Stimulated activated CD8-positive, alpha-beta memory T cell treated with anti-CD3 and anti-CD28 coated beads, Interleukin-15, amount 100 ng/mL, for 24 hours (primary cell): Measurements from ENCODE around the gene QSOX1.
A peak's percentile ranks its signal among the peaks of the same experiment; 100 is the strongest.
"Not testable (repeated sequence)": the region's sequence is repeated elsewhere in the genome, so short reads cannot be mapped to it uniquely, and the experiment has no call there.

Source experiments
- DNase-seq: peaks from one replicate; pipeline ENCODE4 v3.0.0-alpha.2; 2020; ENCODE audit warnings: low read depth

The QSOX1 gene, protein sequence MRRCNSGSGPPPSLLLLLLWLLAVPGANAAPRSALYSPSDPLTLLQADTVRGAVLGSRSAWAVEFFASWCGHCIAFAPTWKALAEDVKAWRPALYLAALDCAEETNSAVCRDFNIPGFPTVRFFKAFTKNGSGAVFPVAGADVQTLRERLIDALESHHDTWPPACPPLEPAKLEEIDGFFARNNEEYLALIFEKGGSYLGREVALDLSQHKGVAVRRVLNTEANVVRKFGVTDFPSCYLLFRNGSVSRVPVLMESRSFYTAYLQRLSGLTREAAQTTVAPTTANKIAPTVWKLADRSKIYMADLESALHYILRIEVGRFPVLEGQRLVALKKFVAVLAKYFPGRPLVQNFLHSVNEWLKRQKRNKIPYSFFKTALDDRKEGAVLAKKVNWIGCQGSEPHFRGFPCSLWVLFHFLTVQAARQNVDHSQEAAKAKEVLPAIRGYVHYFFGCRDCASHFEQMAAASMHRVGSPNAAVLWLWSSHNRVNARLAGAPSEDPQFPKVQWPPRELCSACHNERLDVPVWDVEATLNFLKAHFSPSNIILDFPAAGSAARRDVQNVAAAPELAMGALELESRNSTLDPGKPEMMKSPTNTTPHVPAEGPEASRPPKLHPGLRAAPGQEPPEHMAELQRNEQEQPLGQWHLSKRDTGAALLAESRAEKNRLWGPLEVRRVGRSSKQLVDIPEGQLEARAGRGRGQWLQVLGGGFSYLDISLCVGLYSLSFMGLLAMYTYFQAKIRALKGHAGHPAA

DNA sequence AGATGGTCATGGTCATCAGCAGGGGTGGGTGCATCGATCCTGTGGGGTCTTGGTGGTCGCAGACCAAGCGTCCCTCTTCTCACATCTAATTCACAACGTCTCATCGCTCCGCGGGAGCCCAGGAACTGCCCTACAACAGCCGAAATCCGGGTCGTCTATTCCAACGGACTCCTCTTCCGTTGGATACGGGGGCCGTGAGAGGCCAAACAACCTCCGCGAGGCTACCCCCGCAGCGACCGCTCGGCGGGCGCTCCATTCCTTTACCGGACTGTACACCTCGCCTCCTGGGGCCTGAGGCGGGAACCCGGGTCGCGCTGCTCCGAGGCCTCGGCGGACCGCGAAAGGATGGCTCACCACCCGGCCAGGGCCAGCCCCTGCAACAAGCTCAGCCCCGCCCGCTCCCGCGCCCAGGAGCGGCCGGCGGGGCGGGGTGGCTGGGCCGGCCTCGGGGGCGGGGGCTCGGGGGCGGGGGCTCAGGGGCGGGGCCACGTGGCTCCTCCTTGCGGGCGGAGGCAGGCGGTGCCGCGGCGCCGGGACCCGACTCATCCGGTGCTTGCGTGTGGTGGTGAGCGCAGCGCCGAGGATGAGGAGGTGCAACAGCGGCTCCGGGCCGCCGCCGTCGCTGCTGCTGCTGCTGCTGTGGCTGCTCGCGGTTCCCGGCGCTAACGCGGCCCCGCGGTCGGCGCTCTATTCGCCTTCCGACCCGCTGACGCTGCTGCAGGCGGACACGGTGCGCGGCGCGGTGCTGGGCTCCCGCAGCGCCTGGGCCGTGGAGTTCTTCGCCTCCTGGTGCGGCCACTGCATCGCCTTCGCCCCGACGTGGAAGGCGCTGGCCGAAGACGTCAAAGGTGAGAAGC is at the start of gene QSOX1:
TSS of gene QSOX1 (plus strand) at position 545 of the 857 bp plus-strand sequence. CDS start at position 584, 39 bp downstream.
- peak; percentile 74 for DNase-seq

DNA sequence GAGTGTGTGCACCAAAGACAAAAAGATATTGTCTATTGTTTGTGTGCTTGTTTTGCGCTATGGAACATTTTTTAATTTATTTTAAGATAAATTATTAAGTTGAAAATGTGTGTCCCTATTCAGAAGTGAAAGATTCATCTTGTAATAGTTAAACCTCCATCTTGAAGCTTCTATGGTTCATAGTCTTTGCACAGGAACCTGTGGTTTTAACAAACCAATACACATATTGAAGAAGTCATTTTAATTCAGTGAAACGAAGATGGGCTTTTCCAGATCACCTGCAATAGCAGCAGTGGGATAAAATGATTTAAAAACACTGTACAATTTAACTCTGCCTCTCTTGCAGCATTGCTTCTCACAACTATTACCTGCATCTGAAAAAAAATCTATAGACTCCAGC is 42.6 kb upstream of the QSOX1 start:
- no peak for DNase-seq

DNA sequence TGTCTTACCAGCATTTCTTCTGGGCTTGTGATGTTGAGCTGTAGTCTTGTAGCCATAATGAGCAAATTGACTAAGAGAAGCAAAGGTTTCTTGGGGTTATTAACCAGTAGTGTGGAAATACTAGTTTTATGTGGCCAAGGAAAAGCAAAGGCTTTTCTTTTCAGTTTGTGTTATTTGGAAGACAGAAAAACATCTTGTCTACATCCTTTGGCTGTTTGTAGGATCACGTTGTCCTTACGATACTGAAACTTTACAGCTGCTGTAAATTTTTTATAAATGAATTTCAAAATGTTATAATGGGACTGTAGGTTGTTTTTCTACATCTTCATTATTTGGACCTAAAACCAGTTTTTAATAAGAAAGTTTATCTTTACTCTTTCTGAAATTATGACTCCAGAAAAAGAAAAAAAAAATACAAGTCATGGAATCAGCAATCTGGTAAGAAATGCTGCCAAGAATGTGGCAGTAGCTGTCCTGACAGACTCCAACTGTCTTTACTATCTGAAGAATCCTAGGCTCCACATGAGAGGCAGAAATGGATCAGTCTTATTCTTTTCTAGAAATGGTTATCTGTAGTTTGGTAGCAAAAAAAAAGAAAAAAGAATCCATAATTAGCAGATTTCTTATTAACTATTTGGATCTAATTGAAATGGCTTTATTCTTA is 41.6 kb upstream of the QSOX1 start:
- no peak for DNase-seq

DNA sequence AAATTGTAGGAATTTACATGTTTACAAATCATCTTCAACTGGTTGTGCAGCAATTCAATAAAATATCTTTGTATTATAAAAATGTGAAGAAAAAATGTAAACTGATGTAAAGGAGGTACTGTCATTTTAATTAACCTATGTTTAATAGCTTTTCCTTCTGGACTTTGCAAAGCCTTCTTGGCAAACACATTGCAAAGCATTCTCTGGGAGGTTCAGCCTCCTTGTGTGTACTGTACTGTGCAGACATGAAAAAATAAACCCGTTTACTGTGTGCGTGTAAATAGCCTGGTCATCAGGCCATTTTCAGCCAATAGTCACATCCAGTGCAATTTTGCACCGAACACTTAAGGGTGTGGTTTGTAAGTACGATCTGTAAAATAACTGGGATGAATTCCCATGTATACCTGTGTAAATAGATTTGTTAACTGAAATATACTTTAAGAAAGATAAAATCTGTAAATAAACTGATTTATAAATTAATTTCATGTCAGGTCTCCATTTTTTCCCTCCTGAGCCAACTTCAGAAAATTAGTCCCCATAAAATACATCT is 40.2 kb upstream of the QSOX1 start:
- DNase-seq: no peak

DNA sequence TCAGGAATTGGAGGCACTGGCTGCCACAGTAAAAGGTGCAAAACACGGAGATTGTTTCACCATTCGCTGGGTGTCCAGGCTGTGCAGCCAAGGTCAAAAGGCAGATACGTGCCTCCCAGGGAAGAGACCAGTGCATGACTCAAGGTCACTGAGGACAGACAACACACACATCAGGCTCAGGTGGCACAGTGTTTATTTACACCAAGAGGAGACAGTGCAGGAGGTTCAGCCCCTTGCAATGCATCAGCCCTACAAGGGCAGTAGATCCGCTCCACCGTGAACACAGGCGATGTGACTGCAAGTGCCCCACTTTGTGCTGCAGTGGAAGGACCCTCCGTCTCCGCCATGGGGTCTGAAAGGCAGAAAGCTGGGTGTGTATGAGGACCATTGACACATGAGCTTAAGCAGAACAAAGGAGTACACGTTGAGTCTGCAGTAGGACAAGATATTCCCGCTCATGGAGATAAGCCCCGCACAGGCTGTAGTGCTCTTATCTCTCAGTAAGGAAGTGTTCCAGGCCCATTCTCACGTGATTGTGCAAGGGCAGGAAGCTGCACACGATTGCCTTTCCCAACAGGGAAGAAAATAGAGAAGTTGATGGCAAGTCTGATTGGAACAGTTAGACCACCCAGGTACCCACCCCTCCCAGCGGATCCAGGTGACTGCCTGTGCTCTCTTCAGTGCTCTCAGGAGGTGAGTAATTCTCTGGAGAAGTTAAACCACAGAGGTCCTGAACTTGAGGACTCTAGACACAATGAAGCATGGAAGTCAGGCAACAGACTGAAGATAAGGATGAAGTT is 37.5 kb upstream of the QSOX1 start:
- DNase-seq: no peak

DNA sequence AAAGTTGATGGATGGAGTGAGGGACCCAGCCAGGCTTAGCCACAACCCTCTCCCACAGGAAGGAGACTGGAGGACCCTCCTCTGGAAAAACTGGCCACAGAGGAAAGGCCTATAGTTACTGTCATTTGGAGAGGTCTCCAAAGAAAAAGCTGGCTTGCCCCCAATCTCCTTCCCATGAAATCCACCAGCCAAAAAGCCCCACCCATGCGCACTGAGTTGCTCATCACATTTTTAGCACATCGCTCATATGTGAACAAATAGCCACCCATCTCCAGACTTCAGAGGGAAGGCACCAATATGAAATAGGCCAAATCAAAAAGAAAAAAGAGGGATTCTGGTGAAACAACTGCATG is 36.9 kb upstream of the QSOX1 start:
- no peak for DNase-seq

DNA sequence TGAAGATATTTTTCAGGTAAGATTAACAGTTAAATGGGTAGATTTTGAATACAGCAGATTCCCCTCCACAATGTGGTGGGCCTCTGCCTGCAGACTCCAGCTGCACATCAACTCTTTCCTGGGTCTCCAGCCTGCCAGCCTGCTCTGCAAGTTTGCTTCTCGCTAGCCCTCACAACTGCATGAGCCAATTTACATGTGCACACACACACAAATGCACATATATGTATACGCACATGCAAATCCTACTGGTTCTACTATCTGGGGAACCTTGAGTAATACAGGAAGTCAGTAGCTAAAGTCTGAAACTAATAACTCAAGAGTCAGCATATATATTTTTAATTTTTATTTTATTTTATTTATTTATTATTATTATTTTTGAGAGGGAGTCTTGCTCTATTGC is 34.8 kb upstream of the QSOX1 start:
- no peak for DNase-seq

DNA sequence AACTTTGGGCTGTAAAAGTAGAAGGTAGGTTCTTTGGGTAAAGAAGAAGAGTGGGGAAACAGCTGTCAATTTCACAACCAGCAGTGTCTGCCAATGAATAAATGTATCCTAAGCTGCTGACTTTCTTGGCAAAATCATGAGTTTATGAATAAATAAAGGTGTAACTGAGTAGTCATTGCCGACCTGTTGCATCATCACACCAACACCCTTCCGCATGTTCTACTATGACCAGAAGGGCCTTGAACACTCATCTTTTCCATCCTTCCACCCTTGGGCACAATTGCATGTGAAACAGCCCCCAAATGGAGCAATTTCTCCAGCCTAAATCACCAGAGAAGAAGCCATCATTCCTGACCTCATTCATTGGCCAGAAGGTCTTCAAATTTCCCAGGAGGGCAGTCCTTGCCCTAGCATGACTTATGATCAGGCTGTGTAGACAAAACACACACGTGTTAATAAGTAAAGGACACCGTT is 31.2 kb upstream of the QSOX1 start:
- no peak for DNase-seq

DNA sequence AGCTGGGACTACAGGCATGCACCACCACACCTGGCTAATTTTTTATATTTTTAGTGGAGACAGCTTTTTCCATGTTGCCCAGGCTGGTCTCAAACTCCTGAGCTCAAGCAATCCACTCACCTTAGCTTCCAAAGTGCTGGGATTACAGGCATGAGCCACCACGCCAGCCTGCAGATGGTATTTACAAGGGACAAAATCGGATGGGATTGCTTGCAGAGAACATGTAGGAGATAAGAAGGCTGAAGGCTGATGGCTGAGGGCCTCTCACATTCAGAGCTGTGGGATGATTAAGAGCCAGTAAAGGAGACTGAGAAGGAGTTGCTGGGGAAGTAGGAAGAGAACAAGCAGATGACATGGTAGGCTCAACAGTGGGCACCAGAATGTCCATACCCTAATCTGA is 24.0 kb upstream of the QSOX1 start:
- no peak for DNase-seq

DNA sequence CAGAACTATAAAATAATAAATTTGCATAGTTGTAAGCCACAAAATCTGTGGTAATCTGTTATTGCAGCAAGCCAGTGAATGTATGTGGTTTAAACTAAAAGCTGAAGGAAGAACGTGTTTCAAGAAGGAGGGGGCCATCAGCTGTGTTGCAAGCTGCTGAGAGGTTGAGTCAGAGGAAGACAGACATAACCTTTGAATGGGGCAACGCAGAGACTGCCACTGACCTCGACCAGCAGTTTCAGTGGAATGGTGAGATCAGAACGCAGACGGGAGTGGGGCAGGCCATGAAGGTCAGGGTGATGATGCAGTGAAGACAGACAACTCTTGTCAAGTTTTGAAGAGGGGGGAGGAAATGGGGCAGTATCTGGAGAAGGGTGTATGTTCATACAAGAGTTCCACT is 23.2 kb upstream of the QSOX1 start:
- no peak for DNase-seq

DNA sequence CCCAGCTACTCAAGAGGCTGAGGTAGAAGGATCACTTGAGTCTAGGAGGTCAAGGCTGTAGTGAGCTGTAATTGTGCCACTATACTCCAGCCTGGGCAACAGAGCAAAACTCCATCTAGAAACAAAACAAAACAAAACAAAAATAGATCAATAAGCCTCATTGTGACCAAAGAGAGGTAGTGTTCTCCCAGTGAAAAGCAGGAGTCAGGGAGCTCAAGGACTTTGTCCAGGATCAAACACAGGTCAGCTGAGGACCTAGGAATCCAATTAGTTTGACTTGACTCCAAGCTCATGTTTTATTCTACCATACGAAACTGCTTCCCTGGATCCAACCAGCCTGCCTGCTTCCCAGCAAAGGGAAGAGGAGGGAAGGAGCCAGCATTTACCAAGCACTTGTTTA is 21.5 kb upstream of the QSOX1 start:
- DNase-seq: no peak

DNA sequence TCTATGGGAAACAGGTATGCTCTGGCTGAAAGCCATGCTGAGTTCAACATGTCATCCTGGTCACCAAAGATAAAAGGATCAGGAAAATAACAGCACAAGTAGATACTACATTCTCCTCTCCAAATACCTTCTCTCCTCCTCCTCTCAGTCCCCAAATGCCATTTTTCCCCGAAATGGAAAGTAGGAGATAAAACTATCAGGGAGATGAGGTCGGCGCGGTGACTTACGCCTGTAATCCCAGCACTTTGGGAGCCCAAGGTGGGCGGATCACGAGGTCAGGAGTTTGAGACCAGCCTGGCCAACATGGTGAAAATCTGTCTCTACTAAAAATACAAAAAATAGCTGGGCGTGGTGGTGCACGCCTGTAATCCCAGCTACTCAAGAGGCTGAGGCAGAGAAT is 21.0 kb upstream of the QSOX1 start:
- not testable (repeated sequence) for DNase-seq

DNA sequence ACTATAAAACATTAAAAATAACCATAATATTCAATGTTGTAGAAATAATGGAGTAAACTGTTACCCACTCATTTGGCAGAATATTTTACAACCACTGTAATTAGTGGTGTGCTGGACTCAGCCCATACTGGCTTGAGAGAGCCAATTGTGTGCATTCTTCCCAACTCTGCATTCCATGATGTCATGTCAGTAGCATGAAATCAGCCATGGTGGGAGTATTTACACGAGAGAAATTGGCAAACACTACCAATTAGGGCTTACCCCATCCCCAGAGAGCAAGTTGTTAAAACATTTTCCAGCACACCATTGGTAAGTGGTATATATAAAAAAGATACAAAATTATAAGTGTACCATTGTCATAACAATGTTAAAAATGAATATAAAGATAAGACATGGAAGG is 19.1 kb upstream of the QSOX1 start:
- DNase-seq: no peak

DNA sequence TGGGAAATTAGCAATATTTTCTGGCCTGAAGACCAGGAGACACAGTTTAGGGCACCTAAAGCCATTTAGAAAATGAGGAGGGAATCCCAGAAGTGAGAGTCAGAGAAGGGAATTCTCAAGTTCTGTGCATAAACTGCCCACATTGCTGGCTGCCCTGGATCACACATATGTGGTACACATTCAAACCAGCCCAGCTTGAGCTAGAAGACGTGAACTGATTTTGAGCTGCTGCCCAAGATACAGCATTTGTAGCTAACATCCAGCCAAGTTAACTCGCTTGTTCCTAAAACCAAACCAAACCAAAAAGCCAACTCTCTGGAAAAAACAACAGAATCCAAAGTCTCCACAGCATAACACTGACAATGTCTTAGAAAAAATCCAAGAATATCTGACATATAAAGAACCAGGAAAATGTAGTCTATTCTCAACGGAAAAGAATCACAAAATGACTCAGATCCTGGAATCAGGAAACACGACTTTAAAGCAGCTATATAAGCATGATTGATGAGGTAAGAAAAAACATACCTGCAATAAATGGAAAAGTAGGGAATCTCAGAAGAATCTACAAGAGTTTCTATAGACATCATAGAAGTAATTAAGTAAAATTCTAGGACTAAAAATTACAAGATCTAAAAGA is 18.2 kb upstream of the QSOX1 start:
- DNase-seq: no peak

DNA sequence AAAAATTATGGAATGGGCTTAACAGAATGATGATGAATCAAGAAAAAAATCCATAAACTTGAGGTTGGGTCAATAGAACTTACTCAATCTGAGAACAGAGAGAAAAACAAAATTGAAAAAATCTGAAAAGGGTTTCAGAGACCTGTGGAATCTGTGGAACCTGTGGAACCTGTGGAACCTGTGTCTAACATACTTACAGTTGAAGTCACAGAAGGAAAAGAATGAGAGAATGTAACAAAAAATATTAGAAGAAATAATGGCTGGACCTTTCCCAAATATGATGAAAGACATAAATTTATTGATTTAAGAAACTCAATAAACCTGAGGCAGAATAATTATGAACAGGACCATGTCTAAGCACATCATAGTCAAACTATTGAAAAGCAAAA is 17.7 kb upstream of the QSOX1 start:
- DNase-seq: no peak

DNA sequence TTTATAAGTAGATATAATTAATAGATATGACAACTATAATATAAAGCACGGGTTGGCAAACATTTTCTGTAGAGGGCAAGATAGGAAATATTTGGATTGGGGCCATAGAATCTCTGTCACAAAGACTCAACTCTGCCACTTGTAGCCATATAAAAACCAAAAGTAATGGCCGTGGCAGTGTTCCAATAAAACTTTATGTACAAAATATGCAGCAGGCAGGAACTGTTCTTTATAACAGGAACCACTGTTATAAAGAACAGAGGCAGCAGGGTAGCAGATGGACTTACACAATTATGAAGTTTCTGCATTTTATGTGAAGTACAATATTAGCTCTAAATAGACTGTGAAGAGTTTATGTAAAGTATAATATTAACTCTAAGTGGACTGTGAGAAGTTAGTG is 16.9 kb upstream of the QSOX1 start:
- no peak for DNase-seq

DNA sequence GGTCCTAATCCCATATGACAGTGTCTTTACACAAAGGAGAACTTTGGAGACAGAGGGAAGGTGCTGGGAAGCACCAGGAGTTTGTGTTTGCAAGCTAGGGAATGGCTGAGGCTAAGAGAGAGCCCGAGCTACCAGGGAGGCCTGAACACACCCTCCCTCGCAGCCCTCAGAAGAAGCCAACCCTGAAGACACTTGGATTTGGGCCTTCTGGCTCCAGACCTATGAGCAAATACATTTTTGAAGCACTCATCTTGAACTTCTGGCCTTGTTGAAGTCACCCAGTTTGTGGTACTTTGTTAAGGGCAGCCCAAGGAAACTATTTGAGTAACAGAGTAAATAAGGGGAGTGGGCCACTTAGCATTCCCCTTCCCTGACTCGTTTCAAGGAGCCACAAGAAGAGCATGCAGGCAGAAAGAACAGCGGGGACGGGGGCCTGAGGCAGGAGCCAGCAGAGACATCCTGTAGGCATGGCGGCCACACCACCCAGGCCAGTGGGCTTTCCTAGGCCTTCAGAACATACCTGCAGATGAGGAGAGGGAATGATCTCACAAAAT is 13.2 kb upstream of the QSOX1 start:
- no peak for DNase-seq

DNA sequence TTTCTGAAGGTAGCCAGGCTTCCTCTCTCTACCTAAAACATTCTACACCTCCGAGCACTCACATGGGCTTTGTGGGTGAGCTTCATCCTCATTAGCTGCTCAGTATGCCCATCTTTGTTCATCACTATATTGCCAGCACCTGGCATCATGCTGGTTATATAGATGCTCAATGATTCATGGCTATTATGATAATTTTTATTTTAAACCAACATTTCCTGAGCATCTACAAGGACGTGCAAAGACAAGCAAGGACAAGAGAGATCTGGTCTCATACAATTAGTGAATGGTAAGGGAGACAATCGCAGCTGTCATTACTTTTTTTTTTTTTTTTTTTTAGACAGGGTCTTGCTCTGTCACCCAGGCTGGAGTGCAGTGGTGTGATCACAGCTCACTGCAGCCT is 11.3 kb upstream of the QSOX1 start:
- DNase-seq: no peak

DNA sequence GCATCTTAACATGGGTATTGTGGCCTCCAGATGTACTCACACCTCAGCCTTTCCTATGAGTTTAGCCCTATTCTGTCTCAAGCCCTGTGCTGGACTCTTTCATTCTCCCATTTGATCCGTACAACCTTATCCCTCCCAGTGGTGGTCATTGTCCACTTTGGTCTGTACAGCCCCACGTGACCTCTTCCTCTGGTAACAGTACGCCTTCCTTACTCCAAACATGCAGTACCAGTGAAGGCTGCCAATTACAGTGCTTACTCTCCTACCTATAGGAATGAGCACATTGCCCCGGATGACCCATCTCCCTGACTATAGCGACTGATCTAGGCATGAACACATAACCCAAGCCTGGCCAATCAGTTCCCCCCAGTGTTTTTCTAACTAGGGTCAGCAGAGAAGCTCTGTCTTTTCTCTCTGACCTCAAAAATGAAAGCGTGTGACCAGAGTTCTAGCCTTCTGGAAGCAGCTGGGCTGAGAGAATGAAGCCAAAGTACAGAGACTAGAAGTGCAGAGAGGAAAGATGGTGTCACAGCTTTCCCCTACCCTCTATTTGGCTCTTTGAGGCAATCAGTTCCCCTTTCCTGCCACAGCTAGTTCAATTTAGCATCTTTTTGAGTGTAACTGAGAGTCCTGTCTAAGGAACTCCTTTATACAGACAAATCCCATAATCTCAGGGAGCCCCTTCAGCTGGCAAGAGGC is 9.9 kb upstream of the QSOX1 start:
- no peak for DNase-seq
